GM19351 (cell line): ENCODE data around the gene TSPOAP1.

Experiments
- ATAC-seq: cut with Tn5 transposase; IDR thresholded peaks from one replicate; pipeline ENCODE4 v1.9.1; 2021; ENCODE audit warnings: mild to moderate bottlenecking, moderate library complexity; ENCODE audit not compliant: unreplicated experiment

The TSPOAP1 gene

DNA sequence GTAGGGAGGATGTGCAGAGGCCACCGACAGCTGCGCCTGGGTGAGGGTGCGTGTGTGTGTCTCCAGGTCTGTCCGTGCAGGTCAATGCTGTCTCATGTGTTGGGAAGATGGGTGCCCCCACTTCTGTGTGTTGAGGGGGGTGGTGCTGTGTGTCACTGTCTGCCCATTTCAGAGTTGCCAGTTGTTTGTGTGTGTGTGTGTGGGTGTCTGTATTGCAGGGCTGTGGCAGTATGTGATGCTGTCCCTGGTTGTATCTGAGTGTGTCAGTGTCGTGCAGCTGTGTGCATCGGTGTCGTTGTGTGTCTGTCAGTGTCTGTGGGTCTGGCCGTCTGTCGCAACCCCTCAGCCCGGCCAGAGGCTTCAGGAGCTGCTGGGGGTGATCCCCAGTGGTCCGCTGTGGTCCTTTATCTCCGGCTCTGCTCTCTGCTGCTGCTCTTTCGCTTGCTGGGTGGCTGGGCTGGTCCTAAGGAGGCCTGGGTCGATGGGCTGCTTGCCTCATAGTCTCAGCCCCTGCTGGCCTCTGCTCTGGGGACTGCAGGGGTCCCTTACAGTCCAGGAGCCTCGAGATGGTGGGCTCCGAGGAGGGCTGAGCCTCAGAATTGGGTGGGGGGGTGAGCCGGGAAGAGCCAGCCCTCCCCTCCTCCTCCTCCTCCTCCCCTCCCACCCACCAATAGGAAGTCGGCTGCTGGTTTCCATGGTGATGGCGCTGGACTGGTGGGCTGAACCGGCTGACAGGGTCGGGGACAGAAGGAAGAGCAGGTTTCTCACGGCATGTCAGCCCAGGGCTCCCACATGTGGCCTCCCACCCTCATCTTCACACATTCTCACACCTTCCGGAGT lies at the start of gene TSPOAP1:
TSPOAP1 (minus strand) TSS at position 601 of the 840 bp plus-strand sequence. CDS start 875 bp downstream, outside the sequence.
- peak; percentile 2 for ATAC-seq

- no peak for ATAC-seq
Observed at GRCh38 chr17:58377661-58378060, 49.1 kb upstream of the TSPOAP1 start.

DNA sequence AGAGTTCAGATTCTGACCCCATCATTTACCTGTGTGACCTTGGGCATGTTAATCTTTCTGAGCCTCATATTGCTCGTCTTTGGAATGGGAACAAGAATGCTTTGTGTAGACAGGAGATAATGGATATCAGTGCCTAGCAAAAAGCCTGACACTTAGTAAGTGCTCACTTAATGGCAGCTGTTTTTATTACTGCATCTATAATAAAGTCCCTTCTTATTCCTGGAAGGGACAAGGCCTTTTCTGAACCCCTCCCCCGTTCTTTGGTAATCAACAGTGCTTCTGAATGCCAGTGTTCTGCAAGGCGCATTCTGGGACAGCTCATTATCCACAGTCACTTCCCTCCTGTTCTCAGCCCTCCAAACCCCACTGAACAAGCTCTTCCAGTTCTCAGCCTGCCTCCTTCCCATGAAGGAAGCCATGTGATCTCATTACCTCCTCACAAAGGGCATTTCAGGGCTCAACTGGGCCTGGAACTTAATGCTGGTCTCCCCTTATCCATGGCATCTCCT lies 48.6 kb upstream of the TSPOAP1 start:
- ATAC-seq: no peak

GRCh38 chr17:58376472-58377000 lies 47.9 kb upstream of the TSPOAP1 start:
- no peak for ATAC-seq

DNA sequence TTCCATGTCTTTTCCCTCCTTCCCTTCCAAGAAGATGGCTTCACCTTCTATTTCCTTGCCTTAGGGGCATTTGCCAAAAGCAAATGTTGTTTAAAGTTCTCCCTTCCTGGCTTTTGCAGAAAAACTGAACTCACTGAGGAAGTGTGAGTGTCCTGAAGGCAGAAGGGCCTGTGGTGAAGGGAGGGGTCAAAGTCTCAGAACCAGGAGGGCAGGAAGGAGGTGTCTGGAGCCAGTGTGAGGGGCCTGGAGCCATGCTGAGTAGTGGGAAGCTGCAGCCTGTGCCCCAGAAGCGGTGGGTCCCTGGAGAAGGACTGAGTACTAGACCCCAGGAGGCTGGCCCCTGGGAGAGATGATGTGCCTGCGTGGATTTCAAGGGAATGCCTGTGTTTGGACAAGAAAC lies 47.2 kb upstream of the TSPOAP1 start:
- ATAC-seq: no peak

GRCh38 chr17:58375256-58375655 lies 46.7 kb upstream of the TSPOAP1 start:
- ATAC-seq: no peak

DNA sequence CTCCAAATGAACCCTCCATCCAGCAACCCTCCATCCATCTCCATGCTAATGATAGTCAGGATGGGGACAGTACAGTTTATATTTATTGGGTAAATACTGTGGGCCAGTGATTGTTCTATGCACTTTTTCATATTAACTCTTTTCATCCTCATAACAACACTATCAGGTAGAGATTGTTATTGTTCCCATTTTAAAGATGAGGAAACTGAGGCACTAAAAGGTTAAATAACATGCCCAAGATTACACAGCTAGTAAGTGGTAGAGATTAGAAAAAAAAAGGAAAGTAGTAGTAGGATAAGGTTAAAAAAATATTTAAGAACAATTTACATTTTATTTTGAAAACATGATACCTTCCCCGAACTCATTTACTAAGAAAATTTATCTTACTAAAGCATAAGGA lies 45.3 kb upstream of the TSPOAP1 start:
- no peak for ATAC-seq

GRCh38 chr17:58373003-58373402 lies 44.4 kb upstream of the TSPOAP1 start:
- ATAC-seq: no peak

GRCh38 chr17:58371300-58371950 lies 42.8 kb upstream of the TSPOAP1 start:
- no peak for ATAC-seq

- no peak for ATAC-seq
Observed at GRCh38 chr17:58370716-58371115, 42.1 kb upstream of the TSPOAP1 start.

DNA sequence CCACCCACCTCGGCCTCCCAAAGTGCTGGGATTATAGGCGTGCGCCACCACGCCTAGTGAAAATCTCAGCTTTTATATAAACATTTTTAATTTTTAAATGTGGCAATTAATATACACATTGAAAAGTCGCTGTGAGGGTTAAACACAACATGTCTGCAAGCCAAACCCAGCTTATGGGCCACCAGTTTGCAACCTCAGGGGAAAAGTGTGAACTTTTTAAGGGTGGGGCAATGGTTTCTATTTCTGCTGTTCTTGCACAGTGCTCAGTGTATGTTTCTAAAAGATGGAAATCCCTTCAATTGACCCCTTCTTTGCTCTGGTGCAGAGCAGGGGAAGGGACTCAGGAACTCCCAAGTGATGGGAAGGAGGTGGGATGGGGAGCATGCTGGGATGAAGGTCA lies 41.7 kb upstream of the TSPOAP1 start:
- no peak for ATAC-seq

- ATAC-seq: no peak
Observed at GRCh38 chr17:58369214-58370031, 40.8 kb upstream of the TSPOAP1 start.

- no peak for ATAC-seq
Observed at GRCh38 chr17:58368860-58369213, 40.2 kb upstream of the TSPOAP1 start.

GRCh38 chr17:58367461-58367860 lies 38.9 kb upstream of the TSPOAP1 start:
- ATAC-seq: no peak

DNA sequence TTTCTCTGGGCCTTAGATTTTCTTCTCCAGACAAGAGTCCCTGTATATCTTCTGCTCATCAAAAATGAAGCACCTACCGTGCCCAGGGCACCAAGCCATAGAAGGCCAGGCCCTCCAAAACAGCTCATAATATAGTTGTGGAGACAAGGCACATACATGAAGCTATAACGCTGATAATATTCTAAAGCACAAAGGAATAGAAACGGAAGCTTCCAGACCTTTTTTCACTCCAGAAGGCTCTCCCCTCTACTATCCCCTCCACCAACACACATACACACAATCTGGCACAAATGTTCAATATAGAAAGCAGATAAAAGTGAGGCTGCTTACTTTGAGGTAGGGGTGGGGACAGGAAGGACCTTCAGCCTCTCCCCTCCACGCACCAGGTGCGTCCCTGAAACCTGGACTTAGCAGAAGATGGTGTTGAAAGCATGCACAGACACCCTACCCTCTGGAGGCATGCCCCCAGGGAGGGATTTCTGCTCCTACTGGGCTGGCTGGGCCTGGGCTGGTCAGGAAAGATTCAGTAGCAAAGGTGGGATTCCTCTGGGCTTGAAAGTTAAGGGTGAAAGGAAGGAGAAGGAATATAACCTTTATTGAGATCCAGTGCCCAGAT lies 37.5 kb upstream of the TSPOAP1 start:
- ATAC-seq: no peak

- no peak for ATAC-seq
Observed at GRCh38 chr17:58365185-58365979, 36.8 kb upstream of the TSPOAP1 start.

DNA sequence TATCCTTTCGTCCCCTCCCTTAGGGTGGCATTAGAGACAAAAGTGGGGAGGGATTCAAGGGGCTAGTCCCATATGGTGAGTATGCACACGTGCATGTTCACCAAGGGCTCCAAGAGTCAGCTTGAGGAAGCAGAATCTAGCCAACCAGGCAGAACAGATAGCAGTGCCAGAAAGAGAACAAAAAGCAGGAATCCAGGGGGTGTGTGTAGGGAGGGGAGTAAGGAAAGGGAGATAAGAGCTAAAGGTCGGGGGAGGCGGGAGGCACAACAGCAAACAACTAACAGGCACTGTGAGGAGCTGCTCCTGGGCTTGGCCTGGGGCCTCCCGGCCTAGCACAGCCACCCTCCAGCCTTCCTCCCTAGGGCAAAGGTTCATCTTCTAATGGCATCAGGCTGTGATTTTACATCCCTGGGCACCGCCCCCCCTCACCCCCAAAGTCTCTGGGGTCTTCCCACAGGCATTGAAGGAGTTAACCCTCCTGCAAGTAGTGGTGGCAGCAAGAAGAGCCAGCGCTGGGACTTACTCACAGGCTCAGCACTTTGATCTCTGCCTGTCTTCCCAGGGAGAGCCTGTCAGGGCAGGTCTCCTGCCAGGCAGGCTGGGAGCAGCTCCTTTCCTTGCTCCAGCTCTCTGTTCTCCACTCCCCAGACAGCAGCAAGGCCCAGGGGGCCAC lies 35.8 kb upstream of the TSPOAP1 start:
- ATAC-seq: no peak

GRCh38 chr17:58363457-58364185 lies 35.0 kb upstream of the TSPOAP1 start:
- no peak for ATAC-seq
